Activated naive CD4-positive, alpha-beta T cell treated with anti-CD3 and anti-CD28 coated beads, Interleukin-2, amount 10 ng/mL, durations not matched to agents 7 days and 5 days (primary cell): ENCODE data around the gene SYK.

Experiments used
- CTCF ChIA-PET: fragments of 350-600 bp; sonication (Branson Sonifier 250); formaldehyde crosslinking; loops from one replicate; lab custom pipeline; 2021; ENCODE audit warnings: antibody characterized with exemption; lab: Charles Lee
- DNase-seq: peaks from one replicate; pipeline ENCODE4 v3.0.0-alpha.2; 2020
- H3K27ac Mint-ChIP-seq: one replicate; pipeline ENCODE4 v1.8.0; 2021; ENCODE audit warnings: mild to moderate bottlenecking, moderate library complexity, mixed read lengths
- H3K27me3 Mint-ChIP-seq: one replicate; pipeline ENCODE4 v1.8.0; 2021; ENCODE audit warnings: mild to moderate bottlenecking, mixed read lengths
- H3K36me3 Mint-ChIP-seq: one replicate; pipeline ENCODE4 v1.8.0; 2021; ENCODE audit warnings: mixed read lengths
- H3K4me1 Mint-ChIP-seq: one replicate; pipeline ENCODE4 v1.8.0; 2021; ENCODE audit warnings: mixed read lengths
- H3K4me3 Mint-ChIP-seq: one replicate; pipeline ENCODE4 v1.8.0; 2021; ENCODE audit warnings: mild to moderate bottlenecking, moderate library complexity, mixed read lengths
- H3K9me3 Mint-ChIP-seq: one replicate; pipeline ENCODE4 v1.8.0; 2021; ENCODE audit warnings: mixed read lengths

Gene SYK

DNA sequence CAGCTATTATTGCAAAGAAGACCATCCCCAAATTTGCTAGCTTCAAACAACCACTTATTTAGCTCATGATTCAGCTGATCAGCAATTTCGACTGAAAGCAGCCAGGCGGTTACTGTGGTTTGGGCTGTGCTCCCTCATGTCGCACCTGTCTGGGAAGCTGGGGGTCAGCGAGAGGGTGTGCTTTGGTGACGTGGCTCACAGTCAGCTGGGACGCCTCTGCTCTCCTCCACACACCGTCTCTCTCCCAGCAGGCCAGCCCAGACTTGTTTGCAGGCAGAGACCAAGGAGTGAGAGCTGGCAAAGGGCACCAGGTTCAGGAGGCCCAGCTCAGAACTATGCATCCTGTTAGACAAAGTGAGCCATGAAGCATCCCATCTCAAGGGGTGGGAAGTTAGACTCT, 140.9 kb downstream of the SYK start:
- CTCF ChIA-PET = no interaction called here
- Mint-ChIP-seq H3K27me3 (peaks cover 41% of the 10 kb centered on the region), H3K4me1 (no peaks in the 10 kb centered on the region), H3K9me3 (no peaks in the 10 kb centered on the region), H3K4me3 (no peak overlapping the region), H3K27ac (no peak overlapping the region), H3K36me3 (no peaks in the 10 kb centered on the region)
- DNase-seq = no peak

DNA sequence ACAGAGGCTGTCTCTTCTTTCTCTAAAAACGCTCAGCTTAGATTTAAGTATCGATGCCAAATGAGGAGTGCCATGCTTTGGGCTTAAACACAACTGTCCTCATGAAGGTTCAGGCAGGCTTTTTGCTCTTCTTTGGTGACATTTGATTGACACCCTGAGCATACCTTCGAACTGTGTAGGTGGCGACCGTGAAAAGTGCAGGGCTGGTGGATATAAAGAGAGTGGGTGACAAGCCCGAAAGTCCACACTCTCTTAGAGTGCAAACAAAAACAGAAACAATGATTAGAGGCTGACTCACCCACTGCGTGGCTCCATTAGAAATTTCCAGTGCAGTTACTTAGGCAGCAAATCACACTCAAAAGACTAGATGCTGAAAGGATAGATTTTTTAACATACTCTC, 141.7 kb downstream of the SYK start:
- Mint-ChIP-seq H3K27me3 (peaks cover 41% of the 10 kb centered on the region), H3K9me3 (no peaks in the 10 kb centered on the region), H3K27ac (no peak overlapping the region), H3K36me3 (no peaks in the 10 kb centered on the region), H3K4me1 (no peaks in the 10 kb centered on the region), H3K4me3 (no peak overlapping the region)
- DNase-seq = no peak
- CTCF ChIA-PET = no interaction called here

DNA sequence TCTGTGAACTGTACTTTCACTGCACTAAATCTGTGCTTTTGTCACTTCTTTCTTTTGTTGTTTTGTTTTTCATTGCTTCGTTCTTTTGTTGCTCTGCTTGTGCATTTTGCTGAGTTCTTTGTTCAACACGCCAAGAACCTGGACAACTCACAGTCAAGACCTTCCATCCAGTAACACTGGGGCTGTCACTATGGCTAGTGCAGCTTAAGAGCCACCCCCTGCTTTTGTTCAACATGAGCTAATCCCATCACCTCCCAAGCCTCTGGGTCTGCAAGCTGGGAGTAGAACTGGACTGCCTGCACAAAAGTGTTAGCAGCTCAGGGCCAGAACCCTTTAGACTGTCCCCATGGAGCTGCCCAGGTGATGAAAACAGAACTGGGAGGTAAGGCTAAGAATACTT, 143.7 kb downstream of the SYK start:
- Mint-ChIP-seq H3K4me3 (no peak overlapping the region), H3K36me3 (no peaks in the 10 kb centered on the region), H3K27ac (no peak overlapping the region), H3K9me3 (no peaks in the 10 kb centered on the region), H3K27me3 (peaks cover 52% of the 10 kb centered on the region), H3K4me1 (no peaks in the 10 kb centered on the region)
- DNase-seq = no peak
- CTCF ChIA-PET = no interaction called here

DNA sequence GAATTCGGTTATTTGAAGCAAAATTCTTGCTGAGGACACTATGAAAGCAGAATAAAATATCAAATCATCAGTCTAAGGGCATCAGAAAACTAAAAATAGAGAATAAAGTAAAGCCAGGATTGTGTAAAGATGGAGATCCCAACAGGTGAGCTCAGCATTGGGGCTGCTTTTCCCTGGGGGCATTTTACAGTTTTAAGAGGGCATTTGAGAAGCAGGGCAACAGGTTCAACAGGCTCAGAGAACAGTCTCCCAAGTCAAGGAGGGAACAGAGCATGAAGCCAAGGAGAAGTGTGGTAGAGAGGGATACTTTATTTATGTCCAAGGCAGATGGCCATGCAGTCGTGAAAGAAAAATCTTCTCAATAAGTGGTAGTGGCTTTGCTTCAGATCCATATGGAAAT, 145.4 kb downstream of the SYK start:
- H3K27ac Mint-ChIP-seq = no peak overlapping the region

More for the DNA sequence above, 145.4 kb downstream of the SYK start:
- Mint-ChIP-seq H3K36me3 (no peaks in the 10 kb centered on the region), H3K4me1 (no peaks in the 10 kb centered on the region), H3K9me3 (no peaks in the 10 kb centered on the region), H3K27me3 (peaks cover 40% of the 10 kb centered on the region), H3K4me3 (no peak overlapping the region)
- DNase-seq = no peak
- CTCF ChIA-PET = no interaction called here
